HG03432 (cell line): ENCODE results near the gene CERS1.

ENCODE experiments used
- ATAC-seq: cut with Tn5 transposase; IDR thresholded peaks from one replicate; pipeline ENCODE4 v1.9.1; 2021; ENCODE audit warnings: mild to moderate bottlenecking, moderate library complexity; ENCODE audit not compliant: unreplicated experiment

Gene CERS1, protein sequence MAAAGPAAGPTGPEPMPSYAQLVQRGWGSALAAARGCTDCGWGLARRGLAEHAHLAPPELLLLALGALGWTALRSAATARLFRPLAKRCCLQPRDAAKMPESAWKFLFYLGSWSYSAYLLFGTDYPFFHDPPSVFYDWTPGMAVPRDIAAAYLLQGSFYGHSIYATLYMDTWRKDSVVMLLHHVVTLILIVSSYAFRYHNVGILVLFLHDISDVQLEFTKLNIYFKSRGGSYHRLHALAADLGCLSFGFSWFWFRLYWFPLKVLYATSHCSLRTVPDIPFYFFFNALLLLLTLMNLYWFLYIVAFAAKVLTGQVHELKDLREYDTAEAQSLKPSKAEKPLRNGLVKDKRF

DNA sequence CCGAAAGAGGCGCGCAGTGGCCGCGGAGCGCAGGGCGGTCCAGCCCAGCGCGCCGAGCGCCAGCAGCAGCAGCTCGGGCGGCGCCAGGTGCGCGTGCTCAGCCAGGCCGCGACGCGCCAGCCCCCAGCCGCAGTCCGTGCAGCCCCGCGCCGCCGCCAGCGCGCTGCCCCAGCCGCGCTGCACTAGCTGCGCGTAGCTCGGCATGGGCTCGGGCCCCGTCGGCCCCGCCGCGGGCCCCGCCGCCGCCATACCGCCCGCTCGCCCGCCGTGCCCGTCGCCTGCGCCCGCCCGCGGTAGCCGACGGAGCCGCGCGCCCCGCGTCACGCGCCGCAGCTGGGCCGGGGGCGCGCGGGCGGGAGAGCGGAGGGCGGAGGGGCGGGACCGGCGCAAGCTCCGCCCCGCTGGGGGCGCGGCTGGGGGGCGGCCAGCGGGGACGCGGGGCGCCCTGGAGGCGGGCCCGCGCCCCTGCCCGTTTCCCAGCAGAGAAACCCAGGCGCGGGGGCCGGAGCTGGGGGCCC, at the start of gene CERS1:
Gene CERS1, minus strand, starts transcription at position 335 of the 518 bp plus-strand sequence. Its CDS starts 86 bp downstream, at position 249.
- no peak for ATAC-seq

DNA sequence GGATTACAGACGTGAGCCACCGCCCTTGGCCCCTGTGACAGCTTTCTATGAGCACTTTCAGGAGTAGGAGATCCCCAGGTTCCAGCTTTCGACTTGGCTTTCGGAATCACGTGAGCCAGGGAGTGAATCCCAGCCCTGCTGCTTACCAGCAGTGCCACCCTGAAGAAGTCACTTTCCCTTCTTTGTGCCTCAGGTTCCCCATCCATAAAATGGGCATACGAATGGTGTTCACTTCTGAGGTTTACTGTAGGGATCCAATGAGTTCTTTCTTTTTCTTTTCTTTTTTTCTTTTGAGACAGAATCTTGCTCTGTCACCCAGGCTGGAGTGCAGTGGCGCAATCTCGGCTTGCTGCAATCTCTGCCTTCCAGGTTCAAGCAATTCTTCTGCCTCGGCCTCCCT, 49.3 kb upstream of the CERS1 start:
- ATAC-seq, result no peak

DNA sequence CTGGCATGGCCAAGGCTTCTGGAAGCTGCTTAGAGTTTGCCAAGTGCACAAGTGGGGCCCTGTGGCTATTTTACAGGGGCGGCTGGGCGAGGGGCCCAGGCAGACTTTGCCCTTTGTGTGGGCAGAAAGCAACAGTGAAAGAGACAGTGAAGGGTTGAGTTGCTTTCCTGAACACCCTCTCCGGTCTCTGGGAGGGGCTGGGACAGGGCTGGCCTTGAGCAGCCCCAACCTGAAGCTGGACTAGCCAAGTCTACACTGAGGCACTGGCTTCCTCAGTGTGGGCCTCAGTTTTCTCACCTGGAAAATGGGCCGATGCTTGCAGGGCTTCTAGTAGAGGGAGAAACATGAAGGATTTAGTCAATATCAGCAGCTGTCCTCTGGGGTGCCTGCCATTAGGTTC, 47.5 kb upstream of the CERS1 start:
- no peak for ATAC-seq

DNA sequence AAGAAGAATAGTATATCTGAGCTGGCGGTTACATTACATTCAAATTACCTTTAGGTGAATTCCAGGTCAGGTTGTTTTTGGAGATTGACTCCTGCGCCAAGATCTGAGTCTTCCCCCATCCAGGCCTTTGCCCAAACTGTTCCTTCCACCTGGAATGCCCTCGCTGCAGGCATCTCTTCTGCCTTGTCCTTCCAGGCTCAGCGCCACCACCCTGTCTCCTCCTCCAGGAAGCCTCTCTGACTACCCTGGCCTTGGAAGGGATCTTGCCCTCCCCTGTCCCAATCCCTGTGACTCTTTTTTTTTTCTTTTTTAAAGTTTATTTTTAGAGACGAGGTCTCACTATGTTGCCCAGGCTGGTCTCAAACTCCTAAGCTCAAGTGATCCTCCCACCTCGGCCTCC, 46.7 kb upstream of the CERS1 start:
- no peak for ATAC-seq

DNA sequence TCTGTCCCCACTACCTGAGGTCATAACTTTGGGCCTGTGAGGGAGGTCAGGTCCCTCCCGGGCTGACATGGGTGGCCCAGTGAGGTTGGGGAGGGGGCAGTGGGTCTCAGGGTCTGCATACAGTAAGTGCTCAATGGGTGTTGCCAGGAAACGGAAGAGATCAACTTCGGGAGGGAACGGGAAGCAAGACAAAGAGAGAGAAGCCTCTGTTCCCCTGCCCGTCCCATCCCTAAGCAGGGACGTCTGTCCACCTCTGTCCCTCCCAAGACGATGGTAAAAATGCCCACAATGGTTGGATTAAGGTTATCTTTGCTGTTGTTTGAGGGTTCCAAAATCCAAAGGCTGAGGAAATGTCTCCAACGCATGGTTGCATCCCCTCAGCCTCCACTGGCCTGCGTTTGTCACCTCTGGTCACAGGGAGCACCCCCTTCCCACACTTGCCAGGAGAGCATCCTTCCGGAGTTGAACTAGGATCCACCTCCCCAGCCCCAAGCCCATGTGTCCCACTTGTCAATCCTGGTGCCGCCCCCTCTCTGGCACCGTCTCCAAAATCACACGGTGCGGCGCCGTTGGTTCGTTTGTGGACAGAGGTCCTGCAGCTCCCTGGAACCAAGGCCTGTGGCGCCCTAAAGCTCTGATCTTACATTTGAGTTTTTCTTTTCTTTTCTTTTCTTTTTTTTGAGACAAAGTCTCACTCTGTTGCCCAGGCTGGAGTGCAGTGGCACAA, 45.8 kb upstream of the CERS1 start:
- no peak for ATAC-seq

DNA sequence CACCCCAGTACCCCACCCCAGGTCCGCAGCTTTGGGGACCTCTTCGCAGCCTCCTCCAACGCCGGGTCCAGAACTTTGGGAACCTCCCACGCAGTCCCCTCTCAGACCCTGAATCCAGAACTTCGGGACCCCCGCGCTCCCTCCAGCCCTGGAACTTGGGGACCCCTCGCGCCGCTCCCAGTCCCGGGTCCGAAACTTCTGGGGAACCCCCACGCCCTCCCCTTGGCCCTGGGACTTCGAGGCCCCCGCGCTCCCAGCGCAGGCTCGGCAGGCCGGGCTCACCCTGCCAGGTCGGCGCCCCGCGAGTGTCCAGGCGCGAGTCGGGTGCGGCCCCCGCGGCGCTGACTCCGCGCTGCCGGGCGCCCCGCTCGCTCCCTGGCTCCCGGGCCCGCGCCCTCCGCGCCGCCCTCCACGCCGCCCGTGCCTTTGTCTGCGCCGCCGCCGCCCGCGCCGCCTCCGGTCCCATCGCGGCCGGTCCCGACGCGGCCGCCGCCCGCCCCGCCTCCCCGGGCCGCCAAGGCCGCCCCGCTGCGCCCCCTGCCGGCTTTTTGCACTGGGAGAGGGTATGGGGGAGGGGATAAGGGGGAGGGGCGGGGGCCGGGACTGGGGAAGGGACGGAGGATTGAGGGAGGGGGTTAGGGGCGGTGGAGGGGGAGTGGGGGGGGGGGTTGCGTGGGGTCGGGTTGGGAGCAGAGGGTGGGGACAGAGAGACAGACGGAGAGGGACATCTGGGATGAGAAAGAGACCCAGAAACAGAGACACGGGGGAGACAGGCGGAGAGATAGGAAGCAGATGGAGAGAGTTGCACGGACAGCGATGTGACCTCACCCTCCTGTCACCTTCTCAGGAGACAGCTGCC, 45.0 kb upstream of the CERS1 start, which contains the start of gene HOMER3:
Gene HOMER3, minus strand, starts transcription at position 449 of the 859 bp plus-strand sequence. CDS start 2,235 bp downstream, outside the sequence.
- peak; percentile 46 for ATAC-seq

DNA sequence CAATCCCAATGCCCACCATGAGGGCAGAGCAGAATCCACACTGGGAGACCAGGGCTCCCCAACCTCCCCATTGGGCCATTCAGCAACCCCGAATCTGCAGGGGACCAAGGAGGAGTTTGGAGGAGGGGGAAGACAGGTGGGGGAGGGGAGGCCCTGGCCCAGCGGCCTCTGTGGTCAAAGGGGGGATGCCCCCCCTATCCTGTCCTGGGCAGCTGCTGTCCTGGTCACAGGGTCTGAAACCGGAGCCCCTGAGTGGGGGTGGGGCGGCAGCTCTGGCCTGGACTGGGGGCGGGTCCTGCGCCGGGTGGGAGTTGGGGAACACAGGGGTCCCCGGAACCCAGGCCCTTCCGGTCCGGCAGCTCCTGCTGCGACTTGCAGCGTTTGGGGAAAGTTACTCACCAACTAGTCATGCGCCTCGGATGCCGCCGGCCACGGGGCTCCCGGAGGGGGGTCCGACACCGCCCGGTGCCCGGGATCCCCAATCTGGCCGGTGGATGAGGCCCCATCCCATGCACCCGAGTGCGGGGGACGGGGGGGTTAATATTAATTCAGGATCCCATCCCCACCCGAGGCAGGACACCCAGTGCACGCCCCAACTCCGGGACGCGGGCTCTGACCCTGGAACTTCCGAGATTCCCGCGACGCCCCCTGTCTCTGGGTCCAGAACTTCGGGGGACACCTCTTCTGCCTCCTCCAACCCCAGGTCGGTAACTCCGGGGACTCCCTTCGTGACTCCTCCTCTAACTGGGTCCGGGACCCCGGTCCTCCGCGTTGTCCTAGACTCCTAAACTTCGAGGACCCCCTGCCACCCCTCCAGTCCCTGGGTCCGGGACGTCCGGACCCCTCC, 44.2 kb upstream of the CERS1 start:
- no peak for ATAC-seq

DNA sequence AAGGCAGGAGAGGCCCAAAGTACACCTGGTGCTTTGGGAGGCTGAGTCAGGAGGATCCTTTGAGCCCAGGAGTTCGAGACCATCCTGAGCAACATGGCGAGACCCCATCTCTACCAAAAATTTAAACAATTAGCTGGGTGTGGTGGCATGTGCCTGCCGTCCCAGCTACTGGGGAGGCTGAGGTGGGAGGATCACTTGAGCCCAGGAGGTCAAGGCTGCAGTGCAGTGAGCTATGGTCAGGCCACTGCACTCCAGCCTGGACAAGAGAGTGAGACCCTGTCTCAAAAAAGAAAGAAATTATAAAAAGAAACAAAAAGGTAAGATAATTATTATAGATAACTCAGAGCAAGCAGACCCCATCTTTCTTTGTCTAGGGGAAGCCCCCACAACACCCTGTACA, 43.2 kb upstream of the CERS1 start:
- no peak for ATAC-seq

DNA sequence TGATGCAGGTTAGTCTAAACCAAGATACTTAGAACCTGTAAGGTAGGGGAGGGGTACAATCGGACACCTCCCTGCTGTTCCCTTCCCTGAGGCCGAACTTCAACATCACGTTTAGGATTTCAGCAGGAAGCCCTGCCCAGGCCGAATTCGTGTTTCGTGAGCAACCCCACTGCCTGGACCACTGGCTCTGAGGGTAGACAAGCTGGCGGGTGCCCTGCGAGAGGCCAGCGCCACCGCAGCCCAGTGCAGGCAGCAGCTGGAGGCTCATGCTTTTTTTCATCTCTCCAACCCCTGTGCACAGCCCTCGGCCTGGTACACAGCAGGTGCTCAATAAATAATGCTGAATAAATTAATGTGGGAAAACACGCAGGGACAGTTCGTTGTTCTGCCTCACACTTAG, 37.3 kb upstream of the CERS1 start:
- no peak for ATAC-seq

DNA sequence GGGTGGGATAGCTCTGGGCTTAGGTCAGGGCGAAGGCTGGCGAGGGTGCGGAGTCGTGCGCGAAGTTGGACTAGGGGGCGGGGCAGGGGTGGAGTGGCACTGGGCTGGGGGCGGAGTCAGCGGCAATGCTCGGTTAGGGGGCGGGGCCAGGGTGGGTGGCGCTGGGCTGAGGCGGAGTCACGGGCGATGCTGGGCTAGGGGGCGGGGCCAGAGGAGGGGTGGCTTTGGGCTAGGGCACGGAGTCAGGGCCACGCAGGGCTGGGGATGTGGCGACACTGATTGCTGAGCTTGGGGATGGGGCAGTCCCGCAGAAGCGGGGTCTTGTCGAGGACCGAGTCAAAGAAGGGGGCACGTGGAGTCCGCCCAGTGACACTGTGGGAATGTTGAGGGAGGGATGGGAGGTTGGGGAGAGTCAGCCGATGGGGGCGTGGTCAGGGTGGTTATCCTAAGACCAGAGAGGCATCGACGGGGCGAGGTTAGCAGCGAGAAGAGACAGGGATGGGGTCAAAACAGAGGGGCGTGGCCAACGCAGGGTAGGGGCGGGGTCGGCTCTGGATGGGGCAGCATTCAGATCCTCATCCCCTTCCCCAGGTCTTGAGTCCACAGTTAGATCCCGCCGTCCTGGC, 36.4 kb upstream of the CERS1 start:
- ATAC-seq, result no peak

DNA sequence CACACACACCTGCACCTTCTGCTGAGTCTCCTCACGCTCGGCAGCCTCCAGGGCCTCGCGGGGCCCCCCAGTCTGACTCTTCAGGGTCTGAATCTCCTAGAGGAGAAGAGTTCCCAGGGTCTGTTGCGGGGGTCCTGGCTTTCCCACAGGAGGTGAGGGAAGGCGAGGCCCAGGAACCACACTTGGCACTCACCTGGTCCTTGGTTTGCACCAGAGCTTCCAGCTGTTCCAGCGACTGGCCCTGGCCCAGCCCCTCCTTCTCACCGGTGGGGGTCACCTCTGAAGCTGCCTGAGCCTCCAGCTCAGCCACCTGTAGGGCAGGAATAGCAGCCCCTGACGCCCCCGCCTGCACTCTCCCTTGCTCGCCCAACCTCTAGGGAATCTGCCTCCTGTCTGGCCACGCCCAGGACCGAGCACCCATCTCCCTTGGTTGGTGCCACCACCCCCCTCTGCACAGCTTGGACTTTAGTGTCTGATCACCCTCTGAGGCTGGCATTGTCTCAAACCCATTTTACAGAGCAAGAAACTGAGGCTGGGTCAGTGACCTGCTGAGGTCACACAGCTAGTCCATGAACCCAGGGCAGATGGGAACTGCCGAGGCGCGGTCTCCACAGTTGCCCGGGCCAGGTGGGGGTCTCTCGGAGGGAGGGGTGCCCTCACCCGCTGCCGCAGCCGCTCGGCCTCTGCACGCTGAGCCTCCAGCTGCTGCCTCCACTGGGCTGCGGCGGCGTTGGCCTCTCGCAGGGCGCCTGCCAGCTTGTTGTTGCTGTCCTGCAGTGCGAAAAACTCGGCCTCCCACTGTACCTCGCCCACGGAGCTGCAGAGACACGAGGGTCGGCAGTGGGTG, 35.6 kb upstream of the CERS1 start:
- ATAC-seq, result no peak

DNA sequence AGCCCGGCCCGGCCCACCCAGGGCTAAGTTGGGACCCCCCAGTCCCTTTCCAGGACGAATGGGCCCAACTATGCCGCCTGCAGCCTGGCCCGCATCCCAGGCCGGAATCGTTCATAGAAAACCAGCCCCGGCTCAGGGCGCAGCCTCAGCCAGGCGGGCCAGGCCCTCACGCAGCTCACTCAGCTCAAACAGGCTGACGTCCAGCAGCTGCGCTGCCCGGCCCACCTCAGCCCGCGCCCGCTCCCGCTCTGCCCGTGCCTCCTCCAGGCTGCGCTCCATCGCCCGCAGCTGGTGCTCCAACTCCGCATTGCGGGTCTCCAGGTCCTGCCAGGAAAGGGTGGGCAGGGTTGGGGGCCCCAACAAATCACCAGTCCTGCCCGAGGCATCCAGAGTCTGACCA, 33.4 kb upstream of the CERS1 start:
- ATAC-seq, result no peak

DNA sequence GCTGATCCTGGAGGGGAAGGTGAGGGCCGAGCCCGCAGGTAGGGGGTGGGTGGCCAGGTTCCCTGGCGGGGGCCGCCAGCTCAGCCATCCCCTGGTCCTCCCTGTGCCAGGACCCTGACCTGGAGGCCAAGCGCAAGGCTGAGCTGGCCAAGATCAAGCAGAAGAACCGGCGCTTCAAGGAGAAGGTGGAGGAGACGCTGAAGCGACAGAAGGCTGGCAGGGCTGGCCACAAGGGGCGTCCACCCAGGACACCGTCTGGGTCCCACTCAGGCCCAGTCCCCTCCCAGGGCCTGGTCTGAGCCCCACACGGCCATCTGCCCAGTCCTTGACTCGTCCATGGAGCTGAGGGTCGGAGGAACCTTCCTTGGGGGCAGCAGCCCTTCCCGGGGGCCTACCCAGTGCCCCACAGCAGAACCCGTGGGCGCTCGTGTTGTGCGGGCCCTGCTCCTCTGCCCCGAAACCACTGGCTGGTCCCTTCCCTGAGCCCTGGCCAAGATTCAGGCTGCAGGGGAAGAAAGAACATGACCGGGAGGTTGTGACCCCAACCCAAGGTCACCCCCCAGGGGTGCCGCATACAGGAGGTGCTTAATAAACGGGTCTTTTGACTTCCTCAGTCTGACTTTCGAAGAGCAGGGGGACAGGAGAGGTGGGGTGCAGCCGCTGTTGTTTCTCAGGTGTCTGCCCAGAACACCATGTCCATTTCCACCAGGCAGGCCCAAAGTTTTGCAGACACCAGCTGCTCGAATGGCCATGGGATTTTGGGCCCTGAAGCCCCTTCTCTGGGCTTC, 32.3 kb upstream of the CERS1 start:
- ATAC-seq, result no peak

DNA sequence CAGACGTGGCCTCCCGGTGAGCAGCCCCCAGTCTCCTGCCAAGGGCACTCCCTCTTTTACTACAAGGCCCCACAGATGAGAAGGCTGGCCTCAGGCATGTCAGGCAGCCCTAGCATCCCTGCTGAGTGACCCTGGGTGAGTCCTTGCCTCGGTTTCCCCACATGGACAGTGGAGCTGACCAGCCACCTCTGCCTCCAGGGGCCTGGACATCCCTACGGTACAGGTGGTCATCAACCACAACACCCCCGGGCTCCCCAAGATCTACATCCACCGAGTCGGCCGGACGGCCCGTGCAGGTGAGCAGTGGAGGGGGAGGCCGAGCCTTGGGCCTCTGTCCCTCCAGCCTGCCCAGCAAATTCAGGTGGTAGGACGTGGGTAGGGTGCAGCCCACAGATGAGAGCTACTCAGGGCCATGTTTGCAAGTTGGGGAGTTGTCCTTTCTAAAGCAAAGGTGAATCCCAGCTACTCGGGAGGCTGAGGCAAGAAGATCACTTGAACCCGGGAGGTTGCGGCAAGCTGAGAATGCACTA, 28.8 kb upstream of the CERS1 start:
- ATAC-seq, result no peak

DNA sequence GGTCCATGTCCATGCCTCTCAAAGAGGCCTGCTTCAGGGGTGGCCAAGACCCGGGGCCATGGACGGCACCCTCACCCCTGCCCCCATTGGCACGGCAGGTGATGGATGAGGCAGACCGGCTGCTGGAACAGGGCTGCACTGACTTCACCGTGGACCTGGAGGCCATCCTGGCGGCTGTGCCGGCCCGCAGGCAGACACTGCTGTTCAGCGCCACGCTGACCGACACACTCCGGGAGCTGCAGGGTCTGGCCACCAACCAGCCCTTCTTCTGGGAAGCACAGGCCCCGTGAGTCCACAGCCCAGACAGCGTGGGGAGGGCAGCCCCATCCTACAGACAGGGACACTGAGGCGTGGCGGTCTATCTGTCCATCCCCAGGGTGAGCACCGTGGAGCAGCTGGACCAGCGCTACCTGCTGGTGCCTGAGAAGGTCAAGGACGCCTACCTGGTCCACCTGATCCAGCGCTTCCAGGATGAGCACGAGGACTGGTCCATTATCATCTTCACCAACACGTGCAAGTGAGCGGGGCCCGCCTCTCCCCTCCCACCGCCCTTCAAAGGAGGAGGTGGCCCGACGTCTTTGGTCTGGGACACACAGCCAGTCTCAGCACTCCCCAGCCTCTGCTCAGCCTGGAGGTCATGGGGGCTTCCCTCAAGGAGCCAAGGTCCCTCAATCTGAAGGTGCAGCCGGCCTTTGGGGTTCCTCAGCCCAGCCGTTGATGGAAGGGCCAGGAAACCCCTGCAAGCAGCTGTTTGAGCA, 26.4 kb upstream of the CERS1 start:
- no peak for ATAC-seq

DNA sequence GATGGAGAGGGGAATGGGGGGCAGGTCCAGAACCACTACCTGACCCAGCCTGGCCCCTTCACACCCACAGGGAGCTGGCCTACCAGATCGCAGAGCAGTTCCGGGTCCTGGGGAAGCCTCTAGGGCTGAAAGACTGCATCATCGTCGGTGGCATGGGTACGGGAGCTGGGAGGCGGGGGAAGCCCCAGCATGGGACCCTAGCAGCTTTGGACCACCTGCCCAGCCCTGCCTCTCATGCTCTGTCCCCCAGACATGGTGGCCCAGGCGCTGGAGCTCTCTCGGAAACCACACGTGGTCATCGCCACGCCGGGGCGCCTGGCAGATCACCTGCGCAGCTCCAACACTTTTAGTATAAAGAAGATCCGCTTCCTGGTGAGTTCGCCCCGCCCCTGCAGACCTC, 25.6 kb upstream of the CERS1 start:
- ATAC-seq, result no peak

DNA sequence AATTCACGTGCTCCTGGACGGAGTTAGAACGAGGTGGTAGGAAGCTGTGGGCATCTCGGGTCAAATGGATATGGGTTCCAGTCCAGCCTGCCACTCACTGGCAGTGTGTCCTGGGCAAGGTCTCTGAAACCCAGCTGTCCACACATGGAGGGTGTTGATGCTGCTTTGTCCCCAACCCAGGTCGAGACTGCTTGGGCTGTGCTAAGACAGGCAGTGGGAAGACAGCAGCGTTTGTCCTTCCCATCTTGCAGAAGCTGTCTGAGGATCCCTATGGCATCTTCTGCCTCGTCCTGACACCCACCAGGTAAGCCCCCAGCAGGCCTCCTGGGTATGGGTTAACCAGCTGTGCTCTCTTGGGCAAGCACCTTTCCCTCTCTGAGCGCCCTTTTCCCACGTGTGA, 24.4 kb upstream of the CERS1 start:
- no peak for ATAC-seq
